Measurements from ENCODE around the gene RND1.

Gene RND1

GRCh38 chr12:48827513-48828096 lies 38.1 kb downstream of the RND1 start:
- no peak for DNase-seq (ENCODE audit: low read depth)

DNA sequence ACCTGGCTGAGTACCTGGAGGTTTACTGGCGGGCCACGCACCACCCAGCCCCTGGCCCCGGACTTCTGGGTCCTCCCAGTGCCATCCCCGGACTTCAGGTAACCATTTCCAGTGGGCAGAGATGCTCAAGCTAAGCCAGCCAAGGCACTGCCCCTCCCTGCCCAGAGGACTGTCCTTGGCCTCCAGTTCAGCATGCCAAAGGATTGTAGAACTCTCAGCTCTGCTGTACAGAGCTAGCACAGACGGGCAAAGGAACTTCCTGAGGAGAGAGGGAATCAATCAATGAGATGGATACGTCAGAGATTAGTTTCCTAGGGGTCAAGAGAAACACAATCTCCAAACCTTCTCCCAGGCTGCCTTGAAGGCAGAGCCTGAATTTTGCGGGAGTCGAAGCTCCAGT lies 38.6 kb downstream of the RND1 start:
- no peak for DNase-seq (ENCODE audit: low read depth)

- DNase-seq (ENCODE audit: low read depth) = no peak
Observed at GRCh38 chr12:48826209-48826855, 39.3 kb downstream of the RND1 start.

DNA sequence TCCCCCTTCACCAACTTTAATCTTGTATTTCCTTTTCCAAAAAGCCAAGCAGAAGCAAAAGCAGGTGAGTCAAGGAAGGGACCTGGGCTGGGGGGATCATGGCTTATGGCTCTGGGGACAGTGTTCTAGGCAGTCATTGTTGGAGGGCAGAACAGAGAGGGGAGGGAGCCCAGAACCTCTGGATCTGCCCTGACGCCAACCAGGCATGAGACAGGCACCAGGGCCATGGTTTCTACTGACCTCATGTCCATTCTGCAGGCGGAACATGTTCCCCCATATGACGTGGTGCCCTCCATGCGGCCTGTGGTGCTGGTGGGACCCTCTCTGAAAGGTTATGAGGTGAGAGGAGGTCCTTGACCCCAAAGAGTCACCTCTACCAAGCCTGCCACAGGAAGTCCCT lies 40.8 kb downstream of the RND1 start:
- DNase-seq (ENCODE audit: low read depth) = no peak

DNA sequence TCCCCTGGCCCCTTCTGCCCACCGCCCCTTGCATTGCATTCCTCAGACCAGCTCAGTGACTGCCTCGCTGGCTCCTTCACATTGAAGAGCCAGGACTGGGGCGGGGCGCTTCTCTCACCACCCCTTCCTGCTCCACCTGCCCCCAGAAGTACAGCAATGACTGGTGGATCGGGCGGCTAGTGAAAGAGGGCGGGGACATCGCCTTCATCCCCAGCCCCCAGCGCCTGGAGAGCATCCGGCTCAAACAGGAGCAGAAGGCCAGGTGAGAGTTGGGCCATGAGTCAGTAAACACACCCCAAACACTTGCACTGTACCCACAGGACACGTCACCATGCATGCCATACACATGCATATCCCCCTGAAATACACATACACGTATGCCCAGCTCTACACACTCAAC lies 41.6 kb downstream of the RND1 start:
- no peak for DNase-seq (ENCODE audit: low read depth)

GRCh38 chr12:48823281-48823680 lies 42.4 kb downstream of the RND1 start:
- no peak for DNase-seq (ENCODE audit: low read depth)

- DNase-seq (ENCODE audit: low read depth) = no peak
Observed at GRCh38 chr12:48822711-48823110, 43.0 kb downstream of the RND1 start.

DNA sequence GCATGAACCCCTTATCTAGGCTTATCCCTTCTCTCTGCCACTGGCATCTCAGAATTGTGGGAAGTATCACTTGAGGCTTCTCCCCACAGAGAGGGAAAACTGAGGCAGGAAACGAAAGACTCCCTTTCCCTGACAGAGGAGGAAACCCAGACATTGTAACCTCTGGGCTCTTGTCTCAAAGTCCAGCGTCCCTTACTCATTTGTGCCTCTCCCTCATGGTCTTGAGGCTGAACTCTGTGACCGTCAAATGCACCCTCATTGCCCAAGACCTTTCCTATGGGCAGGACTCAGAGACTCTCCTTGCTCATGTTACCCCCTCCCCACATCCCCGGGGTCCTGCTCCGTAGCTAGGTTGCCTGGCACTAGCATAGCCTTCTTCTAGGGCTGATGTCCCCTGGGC lies 43.5 kb downstream of the RND1 start:
- DNase-seq (ENCODE audit: low read depth) = no peak

GRCh38 chr12:48819986-48820725 lies 45.5 kb downstream of the RND1 start:
- DNase-seq (ENCODE audit: low read depth) = no peak

DNA sequence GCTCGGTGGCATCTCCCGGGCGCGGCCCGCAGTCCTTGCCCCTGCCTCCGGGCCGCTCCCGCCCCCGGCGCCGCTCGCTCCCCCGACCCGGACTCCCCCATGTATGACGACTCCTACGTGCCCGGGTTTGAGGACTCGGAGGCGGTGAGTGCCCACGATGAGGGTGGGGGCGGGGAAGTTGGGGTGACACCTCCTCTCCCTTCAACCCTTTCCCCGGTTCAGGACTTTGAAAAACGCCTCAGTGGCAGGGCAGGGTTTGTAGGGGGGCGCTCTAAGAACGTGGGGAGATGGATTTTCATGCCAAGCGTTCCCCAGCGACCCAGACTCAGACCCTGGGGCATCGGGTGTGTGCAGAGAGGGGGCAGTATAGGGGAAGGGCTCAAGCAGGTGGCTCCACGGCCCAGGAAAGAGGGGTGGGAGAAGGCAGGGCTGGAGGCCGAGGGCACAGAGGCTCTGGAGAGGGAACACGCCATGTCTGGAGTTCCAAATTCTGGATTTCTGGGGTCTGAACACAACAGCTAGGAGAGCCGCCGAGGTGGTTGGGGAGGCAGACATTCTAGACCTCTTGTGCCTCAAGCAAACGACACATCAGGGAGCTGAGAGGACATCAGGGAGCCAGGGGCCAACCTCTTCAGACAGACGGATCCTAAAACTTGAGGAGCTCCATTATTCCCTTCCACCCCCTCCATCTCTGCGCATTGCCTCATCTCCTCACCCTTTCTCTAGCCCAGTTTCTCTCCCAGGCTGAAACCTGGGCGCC lies 46.7 kb downstream of the RND1 start:
- DNase-seq (ENCODE audit: low read depth) = no peak

GRCh38 chr12:48817873-48818830 lies 47.5 kb downstream of the RND1 start, which contains the start of gene CACNB3:
CACNB3 (plus strand) TSS chr12:48818496; CDS start chr12:48818930, 434 bp downstream.
- DNase-seq (ENCODE audit: low read depth) = peak; percentile 60

GRCh38 chr12:48816143-48816854 lies 49.4 kb downstream of the RND1 start:
- no peak for DNase-seq (ENCODE audit: low read depth)

GRCh38 chr12:48815126-48816110 lies 50.3 kb downstream of the RND1 start:
- DNase-seq (ENCODE audit: low read depth) = no peak

- DNase-seq (ENCODE audit: low read depth) = peak; percentile 59
Observed at GRCh38 chr12:48814262-48815125, 51.2 kb downstream of the RND1 start.

DNA sequence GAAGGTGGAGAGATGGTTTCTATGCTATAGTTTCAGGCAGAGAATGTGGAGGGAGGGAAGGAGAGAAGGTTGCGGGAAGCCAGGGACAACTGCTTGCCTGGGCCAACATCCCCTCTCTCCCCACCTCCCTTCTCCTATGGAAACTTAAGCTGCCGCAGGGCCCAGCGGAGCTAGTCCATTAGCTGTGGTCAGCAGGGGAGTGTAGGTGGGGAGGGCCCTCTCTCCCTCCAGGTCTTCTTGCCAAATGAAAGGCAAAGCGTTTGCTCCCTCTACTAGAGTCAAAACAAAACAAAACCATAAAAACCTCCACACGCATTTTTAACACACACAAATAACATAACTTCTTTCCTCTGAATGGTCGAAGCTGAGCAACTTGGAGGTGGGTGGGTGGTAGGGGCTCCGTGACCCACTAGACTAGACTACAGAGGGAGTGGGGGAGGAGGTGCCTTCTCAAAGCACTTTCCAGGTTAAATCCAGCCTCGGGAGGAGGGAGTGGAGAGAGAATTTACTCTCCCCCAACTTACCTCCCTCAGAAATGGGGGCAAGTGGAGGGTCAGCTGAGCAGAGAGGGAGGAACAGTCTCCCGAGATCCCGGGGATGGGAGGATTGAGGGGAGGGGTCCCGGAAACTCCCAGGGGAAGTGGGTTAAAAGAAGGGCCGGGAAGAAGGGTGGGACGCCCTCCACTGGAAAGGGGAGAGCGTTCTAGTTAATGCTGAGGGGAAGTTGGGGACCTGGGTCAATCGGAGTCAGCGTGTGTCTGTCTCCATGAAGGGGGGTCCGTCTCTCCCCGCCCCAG lies 52.0 kb downstream of the RND1 start:
- DNase-seq (ENCODE audit: low read depth) = no peak

DNA sequence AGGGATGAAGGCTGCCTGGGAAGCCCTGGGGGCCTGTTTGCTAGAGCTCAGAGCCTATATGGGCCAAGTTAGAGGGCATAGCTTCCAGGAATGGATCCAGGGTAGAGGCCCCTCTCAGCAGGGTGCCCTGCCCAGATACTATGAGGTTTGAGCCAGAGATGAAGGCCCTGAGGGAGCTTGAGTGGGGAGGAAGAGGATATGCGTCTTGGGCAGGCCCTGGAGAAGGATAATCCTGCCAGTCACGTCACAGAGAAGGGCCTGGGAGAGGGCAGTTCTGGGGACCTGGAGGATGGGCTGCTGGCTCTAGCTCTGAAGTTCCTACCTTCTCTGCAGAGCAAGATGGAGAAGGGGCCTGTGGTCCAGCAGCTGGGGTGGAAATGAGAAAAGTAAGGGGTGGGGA lies 53.3 kb downstream of the RND1 start:
- DNase-seq (ENCODE audit: low read depth) = no peak

DNA sequence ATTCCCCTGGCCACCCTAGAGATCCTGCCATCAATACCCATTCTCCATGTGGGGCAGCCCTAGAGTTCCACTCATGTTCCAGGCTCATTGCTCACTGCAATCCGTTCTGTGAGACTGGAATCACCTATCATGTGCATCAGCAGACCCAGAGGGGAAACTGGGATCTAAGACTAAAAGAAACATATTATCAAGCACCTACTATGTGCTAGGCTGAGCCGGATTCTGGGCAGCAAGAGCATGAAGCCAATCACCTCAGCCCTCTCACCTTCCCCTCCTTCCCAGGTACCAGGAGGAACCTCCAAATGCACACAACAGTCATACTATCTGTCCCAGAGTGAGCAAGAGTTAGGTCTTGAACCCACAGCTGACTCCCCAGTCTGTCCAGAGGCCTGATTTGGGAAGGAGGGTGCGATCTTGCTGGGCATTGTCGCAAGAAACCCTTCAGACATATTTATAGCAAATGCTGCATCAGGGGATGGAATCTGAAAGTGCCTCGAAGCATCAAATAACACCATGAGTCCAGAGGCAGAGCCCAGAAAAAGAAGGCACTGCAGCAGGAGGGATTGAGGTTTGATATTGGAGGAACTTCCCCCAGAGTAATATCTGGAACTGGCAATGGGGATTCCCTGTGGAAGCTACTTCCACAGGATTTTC lies 54.1 kb downstream of the RND1 start:
- DNase-seq (ENCODE audit: low read depth) = no peak
